Spleen (tissue), 13 donors: ENCODE measurements around the gene TXN2. TPM values are rescaled to one million over a fixed set of nuclear protein-coding genes. Genes with fewer than 3 reads are reported as not detected.
A peak's percentile ranks its signal among the peaks of the same experiment; 100 is the strongest.

Experiments
- DNase-seq: peaks from one replicate; pipeline ENCODE4 v3.0.0-alpha.2; 2020
- H3K27ac ChIP-seq, 8 donors: fragments of 200-600 bp; sonication (generic) in 7 of 8; 1 replicate in 4 of 8; 2 replicates in 4 of 8; pipeline versions ENCODE4 v1.5.0 to v1.8.0; 2016 to 2021; ENCODE audit warnings: inconsistent platforms in 4 of 8, mild to moderate bottlenecking in 4 of 8, moderate library complexity in 1 of 8
- H3K27me3 ChIP-seq, 7 donors: fragments of 200-600 bp; sonication (generic) in 6 of 7; replicated peaks in 1 of 7; 1 replicate in 4 of 7; 2 replicates in 3 of 7; pipeline versions ENCODE4 v1.5.0 to v1.8.0; 2016 to 2021; ENCODE audit warnings: inconsistent platforms in 3 of 7, mild to moderate bottlenecking in 1 of 7
- H3K36me3 ChIP-seq, 6 donors: fragments of 200-600 bp; sonication (generic) in 5 of 6; 1 replicate in 4 of 6; 2 replicates in 2 of 6; pipeline versions ENCODE4 v1.5.0 to v1.8.0; 2016 to 2021; ENCODE audit warnings: inconsistent platforms in 2 of 6
- H3K4me1 ChIP-seq, 6 donors: fragments of 200-600 bp; sonication (generic) in 5 of 6; 1 replicate in 3 of 6; 2 replicates in 3 of 6; pipeline versions ENCODE4 v1.5.0 to v1.8.0; 2016 to 2021; ENCODE audit warnings: inconsistent platforms in 3 of 6
- H3K4me3 ChIP-seq, 8 donors: fragments of 200-600 bp; sonication (generic) in 7 of 8; 1 replicate in 4 of 8; 2 replicates in 4 of 8; pipeline versions ENCODE4 v1.5.0 to v1.8.0; 2016 to 2021; ENCODE audit warnings: inconsistent platforms in 4 of 8, mild to moderate bottlenecking in 4 of 8, moderate library complexity in 2 of 8
- H3K9me3 ChIP-seq, 8 donors: fragments of 200-600 bp; sonication (generic) in 7 of 8; 1 replicate in 4 of 8; 2 replicates in 4 of 8; pipeline versions ENCODE4 v1.5.0 to v1.8.0; 2016 to 2021; ENCODE audit warnings: inconsistent platforms in 4 of 8
- POLR2A ChIP-seq, 3 donors: fragments of 450-650 bp; IDR thresholded peaks; one replicate each; pipeline ENCODE4 v1.5.1; 2017; ENCODE audit warnings: antibody characterized with exemption in 3 of 3, mild to moderate bottlenecking in 1 of 3
- POLR2AphosphoS5 ChIP-seq, 3 donors: sonication (generic); formaldehyde crosslinking; IDR thresholded peaks; one replicate each; pipeline ENCODE4 v1.5.1; 2017; ENCODE audit warnings: antibody characterized with exemption in 3 of 3
- WGBS, 5 donors: extraction: QIAGEN DNeasy Blood & Tissue Kit in 3 of 5; methylation state at CpG; one replicate each; pipeline versions ENCODE4 v1.1.5 to v1.1.7; 2013 to 2018; 5-methylcytosine and 5-hydroxymethylcytosine counted together
- intact Hi-C: fragments of 100-400 bp; cut with DNase I; formaldehyde crosslinking; loops from one replicate; pipeline ENCODE4 v1.15.0; 2023; ENCODE audit warnings: low total_unique reads
- long read RNA-seq, 2 donors: transcript quantifications; one replicate each; lab custom pipeline, GENCODE V29; 2026
- polyA plus RNA-seq, 3 donors: library from polyadenylated mRNA; stranded (reverse); fragments of 200-250 nt; gene quantifications; one replicate each; pipeline ENCODE4 v1.2.1, GENCODE V29; 2013
- total RNA-seq, 7 donors: library from RNA; depleted of rRNA in 3 of 7; stranded (reverse); fragments of >200 nt in 3 of 7; fragmentation: NEBNext Ultra II Directional in 4 of 7; extraction: Animal tissue kit (Norgen Biotek cat#: 25700) in 4 of 7; gene quantifications; one replicate each; pipeline versions ENCODE4 v1.1.0 to v1.2.1, GENCODE V29; 2016 to 2021
- TF ChIP-seq, protein P1 (sequence below), 11 experiments: fragments of 200-600 bp in 7 of 11; fragments of 450-650 bp in 4 of 11; sonication (generic) in 4 of 11; IDR thresholded peaks in 8 of 11; conservative IDR thresholded peaks in 3 of 11; 1 replicate in 7 of 11; 2 replicates in 4 of 11; pipeline versions ENCODE4 v1.4.0 to v1.8.0; 2016 to 2021; ENCODE audit warnings: antibody characterized with exemption in 11 of 11, inconsistent platforms in 4 of 11, mild to moderate bottlenecking in 1 of 11
- donor health status: healthy with polysubstance abuse.
- donor health status: DM: no; HTN: no; CAD: no; lungs with moderate emphysema.
- donor health status: DM: no; HTN: no; CAD: no.
- donor health status: Bipolar disorder and iron deficiency.
- donor health status: healthy.
- donor health status: DM: no; HTN: no; CAD: no.
- donor health status: DM: yes; HTN: yes; CAD: no.

TXN2 gene, protein sequence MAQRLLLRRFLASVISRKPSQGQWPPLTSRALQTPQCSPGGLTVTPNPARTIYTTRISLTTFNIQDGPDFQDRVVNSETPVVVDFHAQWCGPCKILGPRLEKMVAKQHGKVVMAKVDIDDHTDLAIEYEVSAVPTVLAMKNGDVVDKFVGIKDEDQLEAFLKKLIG
- total RNA-seq (10 to 100 TPM; 52.6 to 87.1 (median 64.6) TPM), polyA plus RNA-seq (100 to 1,000 TPM in 1 of 3 donors, 10 to 100 TPM in 2; 70.5 to 105 (median 90.1) TPM)
- long read RNA-seq, donor 1, transcript TXN2-201 (4 exons, 1,736 nt), result major isoform, 40 of 58 reads
- long read RNA-seq, donor 1, partial matches to known transcripts, result 14 of 58 reads
- long read RNA-seq, donor 1, other reads (novel, unspliced or antisense), result 0 of 58 reads
- long read RNA-seq, donor 2, transcript TXN2-201 (4 exons, 1,736 nt), result major isoform, 16 of 32 reads
- long read RNA-seq, donor 2, partial matches to known transcripts, result 10 of 32 reads
- long read RNA-seq, donor 2, other reads (novel, unspliced or antisense), result 0 of 32 reads

DNA sequence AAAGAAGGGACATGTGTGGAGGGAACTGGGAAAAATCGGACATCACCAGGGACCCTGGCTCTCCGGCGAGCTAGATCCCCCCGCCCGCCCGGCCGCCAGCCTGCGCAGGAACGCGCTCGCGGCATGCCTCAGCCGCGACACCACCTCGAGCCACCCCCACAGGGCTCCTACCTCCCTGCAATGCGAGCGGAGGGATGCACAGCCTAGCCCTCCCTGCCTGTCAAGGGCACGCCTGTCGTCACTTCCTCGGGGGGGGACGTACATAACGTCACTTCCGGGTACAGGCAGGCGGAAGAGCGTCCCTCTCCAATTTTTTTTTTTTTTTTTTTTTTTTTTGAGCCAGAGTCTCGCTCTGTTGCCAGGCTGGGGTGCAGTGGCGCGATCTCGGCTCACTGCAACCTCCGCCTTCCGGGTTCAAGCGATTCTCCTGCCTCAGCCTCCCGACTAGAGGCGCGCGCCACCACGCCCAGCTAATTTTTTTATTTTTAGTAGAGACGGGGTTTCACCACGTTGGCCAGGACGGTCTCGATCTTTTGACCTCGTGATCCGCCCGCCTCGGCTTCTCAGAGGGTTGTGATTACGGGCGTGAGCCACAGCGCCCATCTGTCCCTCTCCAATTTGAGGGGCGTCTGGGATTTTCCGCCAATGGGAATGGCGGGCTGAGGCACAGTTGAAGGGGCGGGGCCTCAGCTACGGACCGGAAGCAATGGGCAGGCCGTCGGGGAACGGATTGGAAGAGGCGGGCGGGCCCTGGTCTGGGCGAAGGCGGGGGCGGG, at the start of gene TXN2:
Gene TXN2, minus strand, starts transcription at position 248 of the 776 bp plus-strand sequence. CDS start 803 bp downstream, outside the sequence.
- 0 to 1% (median 1%) methylated on average over 59 to 62 of the region's 62 CpGs for WGBS, 5 donors

DNA sequence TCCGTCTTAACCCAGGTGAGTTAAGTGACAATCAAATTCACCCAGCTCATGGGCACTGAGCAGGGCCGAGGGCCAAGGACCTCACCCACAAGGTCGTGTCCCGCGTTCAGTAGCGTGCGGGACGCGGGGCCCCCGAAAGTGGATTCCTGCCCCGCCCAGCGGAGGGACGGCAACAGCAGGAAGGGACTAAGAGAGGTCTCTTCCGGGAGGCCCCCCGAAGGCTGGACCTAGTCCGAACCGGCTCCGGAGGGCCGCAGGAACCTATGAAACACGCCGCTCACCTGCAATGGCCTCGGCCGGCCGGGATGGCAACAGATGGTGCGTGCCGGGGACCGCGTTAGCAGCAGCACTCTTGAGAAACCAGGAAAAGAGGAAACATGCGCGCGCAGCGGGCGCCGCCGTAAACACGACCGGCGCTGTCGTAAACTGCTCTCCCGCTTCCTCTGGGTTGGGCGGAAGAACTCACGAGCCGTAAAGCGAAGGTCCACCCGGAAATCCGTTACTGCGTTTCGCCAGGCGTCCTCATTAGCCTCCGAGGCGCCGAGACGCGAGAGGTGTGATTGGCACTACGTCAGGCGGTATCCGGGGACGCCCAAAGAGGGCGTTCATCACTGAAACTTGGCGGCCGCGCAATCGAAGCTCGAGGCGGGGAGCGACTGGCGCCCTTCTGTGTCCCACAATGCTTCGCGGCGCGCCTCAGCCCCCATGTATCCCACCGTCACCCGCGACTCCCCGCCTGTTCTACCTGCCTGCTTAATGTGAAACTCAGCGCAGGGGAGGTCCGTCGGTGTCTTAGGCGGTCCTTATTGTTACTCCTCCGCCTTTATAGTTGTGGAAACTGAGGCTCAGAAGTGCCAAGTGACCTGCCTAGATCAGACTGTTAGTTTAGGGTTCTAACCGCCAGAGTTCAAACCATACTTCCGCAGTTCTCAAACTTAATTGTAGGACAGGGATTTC, 47.6 kb upstream of the TXN2 start, which contains the start of gene EIF3D:
Gene EIF3D, minus strand, starts transcription at position 372 of the 957 bp plus-strand sequence. CDS start 3,045 bp downstream, outside the sequence.
- H3K36me3 ChIP-seq, result peaks cover 0 to 36% (median 32%) of the 10 kb centered on the region in 6 donors
- peaks cover 12 to 33% (median 25%) of the 10 kb centered on the region in 6 donors for H3K4me1 ChIP-seq
- H3K27ac ChIP-seq, result peak within 1 kb of the TSS; percentile 81 to 99 (median 94)
- H3K9me3 ChIP-seq, result no peaks in the 10 kb centered on the region
- WGBS, 5 donors, result 0 to 1% (median 0%) methylated on average over 35 to 82 of the region's 82 CpGs
- intact Hi-C loops, result no loop called here
- H3K27me3 ChIP-seq, result no peaks in the 10 kb centered on the region
- DNase-seq, result peak; percentile 100
- H3K4me3 ChIP-seq, result peak within 1 kb of the TSS; percentile 52 to 94 (median 74)
- peak; percentile 96 to 97 (median 96) for TF ChIP-seq POLR2AphosphoS5 (IDR thresholded peaks at IDR 0.05)
- TF ChIP-seq POLR2A (IDR thresholded peaks at IDR 0.05), result peak in 2 of 3 donors; percentile 38 to 53
- TF ChIP-seq, protein P1, sequence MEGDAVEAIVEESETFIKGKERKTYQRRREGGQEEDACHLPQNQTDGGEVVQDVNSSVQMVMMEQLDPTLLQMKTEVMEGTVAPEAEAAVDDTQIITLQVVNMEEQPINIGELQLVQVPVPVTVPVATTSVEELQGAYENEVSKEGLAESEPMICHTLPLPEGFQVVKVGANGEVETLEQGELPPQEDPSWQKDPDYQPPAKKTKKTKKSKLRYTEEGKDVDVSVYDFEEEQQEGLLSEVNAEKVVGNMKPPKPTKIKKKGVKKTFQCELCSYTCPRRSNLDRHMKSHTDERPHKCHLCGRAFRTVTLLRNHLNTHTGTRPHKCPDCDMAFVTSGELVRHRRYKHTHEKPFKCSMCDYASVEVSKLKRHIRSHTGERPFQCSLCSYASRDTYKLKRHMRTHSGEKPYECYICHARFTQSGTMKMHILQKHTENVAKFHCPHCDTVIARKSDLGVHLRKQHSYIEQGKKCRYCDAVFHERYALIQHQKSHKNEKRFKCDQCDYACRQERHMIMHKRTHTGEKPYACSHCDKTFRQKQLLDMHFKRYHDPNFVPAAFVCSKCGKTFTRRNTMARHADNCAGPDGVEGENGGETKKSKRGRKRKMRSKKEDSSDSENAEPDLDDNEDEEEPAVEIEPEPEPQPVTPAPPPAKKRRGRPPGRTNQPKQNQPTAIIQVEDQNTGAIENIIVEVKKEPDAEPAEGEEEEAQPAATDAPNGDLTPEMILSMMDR (IDR thresholded peaks at IDR 0.05 in 8 of 11, conservative IDR thresholded peaks at IDR 0.05 in 3 of 11), result peak in 6 of 11 experiments; percentile 9 to 63 (median 42)

More for the DNA sequence above, at the start of gene TXN2:
- Histone ChIP-seq H3K27me3 (no peaks in the 10 kb centered on the region), H3K4me3 (peak within 1 kb of the TSS; percentile 53 to 75 (median 70)), H3K27ac (peak within 1 kb of the TSS; percentile 98 to 100 (median 99)), H3K4me1 (peaks cover 9 to 50% (median 36%) of the 10 kb centered on the region in 6 donors), H3K36me3 (peaks cover 0 to 38% (median 28%) of the 10 kb centered on the region in 6 donors), H3K9me3 (no peaks in the 10 kb centered on the region)
- peak; percentile 97 for DNase-seq
- TF ChIP-seq POLR2A (IDR thresholded peaks at IDR 0.05) (peak in 2 of 3 donors; percentile 55 to 93), POLR2AphosphoS5 (IDR thresholded peaks at IDR 0.05) (peak; percentile 98 to 99 (median 98))
- TF ChIP-seq, protein P1 (IDR thresholded peaks at IDR 0.05 in 8 of 11, conservative IDR thresholded peaks at IDR 0.05 in 3 of 11), result peak in 1 of 11 experiments; percentile 10
- intact Hi-C loops, result loop anchor here (10.0 kb wide), 1 partner anchor 297 kb away; no protein-coding TSS in a partner anchor

DNA sequence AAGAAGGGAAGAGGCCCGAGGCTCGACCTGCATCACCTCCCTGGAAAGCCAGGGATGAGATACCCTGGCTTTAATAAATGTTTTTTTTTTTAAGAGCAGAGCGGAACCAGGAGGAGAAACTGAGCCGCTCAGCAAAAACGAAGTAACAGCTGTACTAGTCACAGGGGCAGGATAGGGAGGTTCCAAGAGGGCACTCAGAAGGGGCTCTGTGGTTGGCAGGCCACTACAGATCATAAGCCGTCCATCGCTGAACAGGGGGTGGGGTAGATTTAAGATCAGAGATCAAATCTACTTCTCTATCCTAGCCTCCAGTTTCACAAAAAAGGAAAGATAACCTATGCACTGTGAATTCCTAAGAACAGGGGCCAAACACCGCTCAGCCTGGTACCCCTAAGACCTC, 46.9 kb upstream of the TXN2 start:
- Histone ChIP-seq H3K27ac (peak overlapping the region; percentile 81 to 99 (median 94)), H3K4me3 (peak overlapping the region; percentile 52 to 94 (median 74)), H3K9me3 (no peaks in the 10 kb centered on the region), H3K36me3 (peaks cover 0 to 44% (median 39%) of the 10 kb centered on the region in 6 donors), H3K27me3 (no peaks in the 10 kb centered on the region), H3K4me1 (peaks cover 12 to 33% (median 25%) of the 10 kb centered on the region in 6 donors)
- no peak for TF ChIP-seq POLR2AphosphoS5 (IDR thresholded peaks at IDR 0.05)
- TF ChIP-seq POLR2A (IDR thresholded peaks at IDR 0.05), result no peak
- TF ChIP-seq, protein P1 (IDR thresholded peaks at IDR 0.05 in 8 of 11, conservative IDR thresholded peaks at IDR 0.05 in 3 of 11), result no peak
- no peak for DNase-seq
- intact Hi-C loops, result no loop called here
- WGBS, 5 donors, result 2 to 9% (median 6%) methylated on average over 7 to 8 of the region's 8 CpGs
